Hindlimb muscle (tissue), 1 donor: ENCODE data around the gene GPC3. TPM values are rescaled to one million over a fixed set of nuclear protein-coding genes. Genes with fewer than 3 reads are reported as not detected.
"Not testable (repeated sequence)": the region's sequence is repeated elsewhere in the genome, so short reads cannot be mapped to it uniquely, and the experiment has no call there.

Experiments used
- DNase-seq: peaks from one replicate; pipeline ENCODE4 v3.0.0-alpha.2; 2013
- polyA plus RNA-seq: library from polyadenylated mRNA; unstranded; fragments of 120-200 nt; gene quantifications from one replicate; pipeline ENCODE4 v1.2.1, GENCODE V29; 2013; ENCODE audit not compliant: insufficient read length

Gene GPC3
- polyA plus RNA-seq, 1 donor = 291 TPM

DNA sequence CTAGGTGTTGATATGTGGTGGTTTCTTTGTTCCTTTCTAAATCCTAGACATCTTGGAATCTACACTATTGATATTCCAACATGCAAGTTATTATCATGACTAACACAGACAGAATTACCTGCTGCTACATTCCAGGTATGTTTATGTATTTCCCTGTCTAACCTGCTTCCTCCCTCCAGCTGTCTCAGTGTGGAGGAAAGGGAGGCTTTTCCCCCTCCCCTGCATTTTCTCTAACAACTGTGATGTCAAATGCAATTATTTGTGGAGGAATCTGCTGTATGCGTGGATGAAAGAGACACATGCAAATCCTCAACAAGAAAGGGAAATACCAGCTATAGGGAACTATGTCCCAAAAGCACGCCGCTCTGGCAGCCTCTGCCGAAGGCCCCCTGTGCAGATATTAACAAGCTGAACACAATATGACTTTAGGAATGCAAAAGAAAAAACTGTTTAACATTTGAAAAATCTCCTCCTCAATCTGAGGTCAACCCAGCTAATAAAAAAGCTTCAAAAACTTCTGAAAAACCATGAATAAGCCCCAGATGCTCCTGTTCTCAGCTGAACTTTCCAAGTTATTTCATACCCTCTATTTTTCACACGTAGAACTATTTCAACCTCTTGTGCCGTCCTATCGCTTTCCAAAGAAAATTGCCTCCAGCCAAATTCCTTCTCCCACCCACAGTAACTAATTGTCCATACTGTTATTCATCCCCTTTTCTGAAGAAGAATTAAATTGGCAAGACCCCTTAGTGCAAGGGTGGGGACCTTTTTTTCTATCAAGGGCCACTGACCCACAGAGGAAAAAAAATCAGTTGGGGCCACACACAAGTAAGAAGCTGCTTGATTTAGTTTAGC, 345.0 kb downstream of the GPC3 start:
- DNase-seq = no peak

DNA sequence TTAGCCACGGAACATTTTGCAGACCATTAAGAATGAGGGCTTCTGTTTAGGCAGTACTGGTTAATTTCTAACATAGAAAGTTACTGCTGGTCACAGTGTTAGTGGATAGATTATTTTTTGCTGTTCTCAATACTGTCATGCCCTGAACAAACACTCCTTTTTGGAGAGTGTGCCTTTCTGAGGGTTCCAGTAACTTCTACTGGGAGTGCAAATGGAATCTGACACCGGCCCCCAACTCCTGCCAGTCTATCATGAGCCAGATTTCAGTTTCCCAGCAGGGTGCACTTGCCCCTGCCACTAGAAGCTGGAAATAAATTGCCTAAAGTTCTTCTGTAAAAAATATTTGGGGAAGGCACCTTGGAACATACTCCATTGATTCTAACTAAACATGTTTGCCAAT, 345.7 kb downstream of the GPC3 start:
- DNase-seq = no peak

- no peak for DNase-seq
Measured at GRCh38 chrX:133638285-133638684, 347.1 kb downstream of the GPC3 start.

DNA sequence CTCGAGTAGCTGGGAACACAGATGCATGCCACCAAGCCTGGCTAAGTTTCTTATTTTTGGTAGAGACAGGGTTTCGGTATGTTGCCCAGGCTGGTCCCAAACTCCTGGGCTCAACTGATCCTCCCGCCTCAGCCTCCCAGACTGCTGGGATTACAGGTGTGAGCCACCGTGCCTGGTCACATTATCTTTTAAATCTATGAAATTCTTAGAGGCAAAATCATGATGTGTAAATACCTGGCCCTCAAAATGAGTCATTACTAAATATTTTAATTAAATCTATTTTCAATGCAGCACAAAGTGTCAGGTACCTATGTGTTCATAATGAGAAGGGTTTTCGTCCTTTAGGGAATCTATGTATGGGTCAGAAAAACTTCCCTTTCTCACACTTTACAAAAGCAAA, 347.6 kb downstream of the GPC3 start:
- no peak for DNase-seq

DNA sequence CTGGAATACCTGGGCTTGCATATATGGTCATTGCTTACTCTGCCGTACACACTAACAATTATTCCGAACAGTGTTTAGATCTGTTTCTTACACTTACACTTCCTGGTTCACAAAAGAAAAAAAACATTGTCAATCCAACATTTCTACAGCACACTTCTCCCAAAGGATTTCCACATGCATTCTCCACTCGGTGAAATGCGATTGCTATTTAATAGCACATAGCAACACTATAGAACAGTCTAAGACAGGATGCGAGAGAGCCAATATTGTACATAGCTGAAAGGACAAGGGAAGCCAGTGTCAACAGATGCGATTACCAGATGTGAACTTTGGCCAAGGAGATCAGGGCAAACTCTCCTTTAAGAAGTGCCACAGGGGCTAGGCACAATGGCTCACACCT, 349.4 kb downstream of the GPC3 start:
- no peak for DNase-seq

DNA sequence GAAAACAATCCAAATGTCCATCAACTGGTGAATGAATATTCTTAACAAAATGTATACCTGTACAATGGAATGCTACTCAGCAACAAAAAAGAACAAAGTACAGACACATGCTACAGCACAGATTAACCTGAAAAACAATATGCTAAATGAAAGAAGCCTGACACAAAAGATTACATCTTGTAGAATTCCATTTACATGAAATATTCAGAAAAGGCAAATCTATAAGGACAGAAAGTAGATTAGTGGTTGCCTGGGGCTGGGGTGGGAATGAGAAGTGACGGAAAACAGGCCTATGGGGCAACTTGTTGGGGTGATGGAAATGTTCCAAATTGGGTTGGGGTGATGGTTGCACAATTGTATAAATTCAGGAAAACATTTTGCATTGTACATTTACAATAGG, 351.0 kb downstream of the GPC3 start:
- no peak for DNase-seq

DNA sequence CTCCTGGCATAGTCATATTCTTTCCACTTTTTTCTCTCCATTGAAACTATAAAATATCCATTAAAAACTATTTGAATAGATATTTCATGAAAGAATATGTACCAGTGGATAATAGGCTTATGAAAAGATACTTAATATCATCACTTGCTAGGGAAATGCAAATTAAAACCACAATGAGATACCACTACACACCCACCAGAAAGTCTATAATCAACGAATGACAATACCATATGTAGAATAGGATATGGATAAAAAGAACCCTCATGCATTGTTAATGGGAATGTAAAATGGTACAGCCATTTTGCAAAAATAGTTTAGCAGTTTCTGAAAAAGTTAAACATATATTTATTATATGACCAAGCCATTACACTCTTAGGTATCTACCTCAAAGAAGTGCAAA, 351.4 kb downstream of the GPC3 start:
- DNase-seq = no peak

DNA sequence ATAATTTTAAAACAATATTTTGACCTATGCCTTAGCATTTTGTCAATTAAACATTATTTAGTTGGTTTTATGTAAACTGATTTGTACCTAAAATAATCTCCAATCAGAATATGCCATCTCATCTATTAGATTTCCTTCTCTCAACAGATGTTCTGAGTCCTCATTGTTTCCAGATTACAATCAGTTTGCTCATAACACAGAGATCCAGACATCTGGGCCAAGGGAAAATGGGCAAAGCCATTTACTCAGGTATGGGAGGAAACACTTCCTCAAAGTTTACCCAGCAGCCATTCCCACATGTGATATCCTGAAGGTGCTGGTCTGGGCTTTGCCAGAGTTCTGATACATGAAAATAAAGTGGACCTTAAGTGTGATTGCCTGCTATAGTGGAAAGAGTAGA, 352.2 kb downstream of the GPC3 start:
- no peak for DNase-seq

DNA sequence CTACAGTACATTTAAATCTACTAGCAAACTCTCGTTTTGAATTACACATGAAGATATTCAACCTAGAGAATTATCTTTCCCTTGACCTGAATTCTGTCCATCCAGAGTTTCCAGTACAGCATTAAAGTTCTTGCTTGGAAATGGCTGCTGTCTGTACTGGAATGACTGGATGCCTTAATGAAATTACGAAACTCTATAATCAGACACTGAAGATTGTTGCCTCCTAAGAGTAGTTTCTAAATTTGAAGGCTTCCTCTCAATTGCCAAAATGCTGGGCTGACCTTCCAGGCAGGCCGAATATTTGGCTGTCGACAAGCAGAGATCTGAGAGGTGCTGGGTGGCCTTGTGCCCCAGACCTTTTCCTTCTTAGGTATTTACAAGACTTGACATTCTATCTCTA, 355.0 kb downstream of the GPC3 start:
- DNase-seq = no peak

DNA sequence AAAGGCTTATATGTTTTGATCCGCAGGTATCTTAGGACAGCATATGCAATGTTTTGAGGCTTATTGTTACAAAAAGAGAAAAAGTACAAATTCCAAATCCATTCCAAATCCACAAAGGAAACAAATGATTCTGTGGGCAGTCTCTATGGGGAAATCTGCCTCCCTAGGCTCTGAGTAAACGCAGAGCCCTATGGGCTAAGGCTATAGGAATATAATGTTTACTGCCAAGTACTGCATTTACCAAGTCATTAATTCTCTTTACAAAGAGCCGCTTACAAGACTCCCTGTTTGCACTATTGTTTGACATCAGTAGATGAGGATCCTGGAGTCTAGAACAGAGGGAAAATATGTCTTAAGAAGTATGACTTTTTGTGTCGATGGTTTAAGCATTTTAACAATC, 357.7 kb downstream of the GPC3 start:
- no peak for DNase-seq

- DNase-seq = not testable (repeated sequence)
Measured at GRCh38 chrX:133621384-133621783, 364.0 kb downstream of the GPC3 start.

- no peak for DNase-seq
Measured at GRCh38 chrX:133611676-133612075, 373.7 kb downstream of the GPC3 start.

- DNase-seq = no peak
Measured at GRCh38 chrX:133610056-133610455, 375.3 kb downstream of the GPC3 start.

DNA sequence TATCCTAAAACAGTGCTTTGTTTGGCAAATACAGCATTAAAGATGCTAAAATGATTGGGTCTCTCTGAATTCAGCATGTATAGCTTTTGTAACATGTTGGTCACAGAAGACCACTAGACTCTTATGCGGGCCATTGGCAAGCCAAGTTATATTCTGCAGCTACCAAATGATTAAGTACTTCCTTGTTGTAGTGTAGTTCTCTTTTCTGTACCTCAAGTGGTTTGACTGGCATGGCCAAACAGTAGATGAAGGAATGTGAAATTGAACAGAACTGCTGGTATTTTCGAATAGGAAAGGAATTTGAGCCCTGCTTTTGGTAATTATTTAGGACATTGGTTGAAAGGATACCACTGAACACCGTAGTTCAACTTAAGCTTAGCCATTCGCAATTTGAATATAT, 376.2 kb downstream of the GPC3 start:
- DNase-seq = no peak

DNA sequence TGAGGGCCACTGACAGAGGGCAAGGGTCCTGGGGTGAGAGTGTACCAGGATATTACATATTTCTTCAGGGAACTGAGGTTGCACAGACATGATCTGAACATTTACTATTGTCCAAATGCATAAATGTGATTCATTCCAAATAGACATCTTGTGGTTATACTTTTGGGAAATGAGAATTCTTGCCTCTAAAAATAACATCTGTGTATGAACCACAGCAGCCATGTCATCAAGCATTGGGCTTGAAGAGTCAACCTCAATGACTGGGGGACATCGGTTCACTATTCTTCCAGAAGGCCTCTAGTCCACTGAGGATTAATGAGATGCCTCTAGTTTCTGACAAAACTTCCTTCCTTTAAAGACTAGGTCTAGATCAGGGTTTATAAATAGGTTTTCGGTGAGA, 377.0 kb downstream of the GPC3 start:
- no peak for DNase-seq

DNA sequence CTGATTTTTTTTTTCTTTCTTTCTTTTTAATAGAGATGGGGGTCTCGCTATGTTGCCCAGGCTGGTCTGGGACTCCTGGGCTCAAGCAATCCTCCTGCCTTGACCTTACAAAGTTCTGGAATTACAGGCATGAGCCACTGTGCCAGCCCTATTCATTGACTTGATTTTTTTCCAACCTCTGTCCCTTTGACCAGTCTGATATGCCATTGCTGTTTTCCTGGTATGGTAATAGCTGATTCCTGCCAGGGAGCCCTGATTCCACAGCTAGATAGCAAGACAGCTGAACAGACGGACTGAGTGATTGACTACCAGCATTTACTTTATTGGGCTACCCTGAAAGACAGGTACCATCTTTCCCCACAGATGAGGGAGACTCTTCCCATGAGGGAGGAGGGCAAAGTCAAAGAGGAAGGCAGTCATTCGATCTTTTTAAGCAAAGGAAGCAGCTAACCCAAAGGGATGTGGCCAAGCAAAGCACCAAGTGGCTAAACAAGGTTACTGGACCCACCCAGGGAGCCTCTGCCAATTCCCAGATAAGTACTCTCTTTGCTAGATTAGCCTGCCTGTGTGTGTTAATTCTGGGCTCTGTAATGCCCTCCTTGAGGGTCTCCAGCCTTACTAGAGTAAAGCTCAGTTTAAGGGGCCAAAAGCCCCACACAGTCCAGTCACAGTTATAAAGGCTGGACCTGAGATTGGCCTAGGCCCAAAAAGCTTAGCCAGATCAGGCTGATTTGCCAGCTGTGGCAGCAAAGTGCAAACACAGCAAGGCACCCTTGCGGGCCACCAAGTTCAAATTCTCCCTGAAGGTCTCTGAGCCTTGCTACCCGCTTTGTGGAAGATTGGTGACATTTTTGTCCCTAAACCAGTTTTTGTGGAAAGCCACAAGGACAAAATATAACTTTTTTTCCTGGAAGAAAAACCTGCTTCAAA, 377.7 kb downstream of the GPC3 start:
- no peak for DNase-seq

- DNase-seq = no peak
Measured at GRCh38 chrX:133606990-133607389, 378.4 kb downstream of the GPC3 start.

- DNase-seq = no peak
Measured at GRCh38 chrX:133604801-133605200, 380.6 kb downstream of the GPC3 start.

GRCh38 chrX:133602881-133603280, 382.5 kb downstream of the GPC3 start:
- no peak for DNase-seq

GRCh38 chrX:133601116-133601515, 384.3 kb downstream of the GPC3 start:
- no peak for DNase-seq

DNA sequence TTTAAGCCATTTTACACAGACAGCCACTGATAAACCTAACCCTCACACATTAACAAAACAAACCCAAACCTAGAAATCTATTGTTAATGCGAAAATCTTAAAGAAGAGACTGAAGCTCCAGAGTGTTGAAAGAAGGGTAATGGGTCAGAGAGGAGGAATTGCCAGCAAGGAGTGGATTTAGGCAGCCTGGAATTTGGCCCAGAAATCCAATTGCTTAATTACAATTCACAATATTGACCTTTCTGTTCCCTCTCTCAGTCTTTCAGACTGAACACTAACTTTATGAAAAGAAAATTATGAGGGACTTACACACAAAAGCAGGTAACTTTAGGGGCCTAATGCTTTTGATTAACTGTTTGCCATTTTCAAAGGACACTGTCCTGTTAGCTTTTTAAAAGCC, 384.9 kb downstream of the GPC3 start:
- no peak for DNase-seq

DNA sequence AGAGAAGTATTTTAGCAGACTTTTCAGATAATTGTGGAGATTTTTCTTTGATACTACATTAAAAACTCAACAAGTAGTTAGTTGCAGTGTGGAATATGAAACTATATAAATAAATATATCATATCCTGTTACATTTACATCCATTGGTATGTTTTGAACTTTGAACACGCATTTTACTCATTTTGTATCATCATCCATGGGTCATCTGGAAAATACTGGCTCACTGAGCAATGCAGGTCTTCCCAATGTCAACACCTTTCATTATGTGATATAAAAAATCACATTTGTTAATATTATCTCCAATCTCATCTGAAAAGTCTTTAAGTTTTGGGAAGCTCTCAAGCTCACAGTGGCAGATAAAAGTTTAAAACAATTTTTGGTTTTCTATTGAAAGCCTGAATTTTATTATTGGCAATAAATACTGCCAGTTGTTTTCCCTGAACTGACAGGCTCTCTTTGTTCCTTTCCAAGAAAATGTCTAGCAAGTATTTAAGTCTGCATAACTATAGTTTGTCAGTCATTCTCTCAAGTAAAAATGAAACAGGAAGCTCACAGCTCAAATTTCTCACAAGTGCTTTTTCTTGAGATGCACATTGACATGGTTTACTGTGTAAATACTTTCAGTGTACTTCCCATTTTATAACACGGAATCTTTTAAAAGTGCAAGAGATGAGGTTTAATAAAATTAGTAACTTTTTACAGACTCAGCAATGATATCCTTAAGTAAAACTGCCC, 386.6 kb downstream of the GPC3 start:
- DNase-seq = no peak

GRCh38 chrX:133594156-133594555, 391.2 kb downstream of the GPC3 start:
- DNase-seq = no peak
